Right lobe of liver (tissue), 4 donors: ENCODE results near the gene STAT4.

Source experiments
- POLR2A ChIP-seq: fragments of 450-650 bp; IDR thresholded peaks from one replicate; pipeline ENCODE4 v1.6.1; 2017; ENCODE audit warnings: antibody characterized with exemption, mild to moderate bottlenecking
- TF ChIP-seq, protein P1 (sequence below), 4 donors: fragments of 200-600 bp in 3 of 4; fragments of 450-650 bp in 1 of 4; IDR thresholded peaks; one replicate each; pipeline versions ENCODE4 v1.5.1 to v1.8.0; 2016 to 2022; ENCODE audit warnings: antibody characterized with exemption in 4 of 4, mild to moderate bottlenecking in 2 of 4
- donor health status: DM: no; HTN: no; CAD: no.
- donor health status: DM: no; HTN: no; CAD: no.
- donor health status: DM: no; HTN: yes; CAD: no.

DNA sequence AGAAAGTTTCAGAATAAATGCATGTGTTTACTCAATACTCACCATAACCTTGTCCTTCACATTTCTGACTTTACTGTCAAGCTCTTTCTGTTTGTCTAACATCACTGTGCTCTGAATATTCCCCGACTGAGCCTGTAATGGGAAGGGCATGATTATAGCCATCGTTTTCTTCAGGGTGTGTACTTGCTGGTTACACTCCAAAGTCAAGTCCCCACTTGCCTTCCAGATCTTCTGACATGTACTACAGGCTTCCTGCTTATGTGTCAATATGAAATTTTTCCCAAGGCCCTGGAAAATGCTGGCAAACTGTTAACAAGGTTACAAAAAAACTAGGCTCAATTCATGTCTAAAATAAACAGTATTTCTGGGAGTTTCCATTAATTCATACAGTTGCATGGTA, 149.8 kb downstream of the STAT4 start:
- TF ChIP-seq, protein P1, sequence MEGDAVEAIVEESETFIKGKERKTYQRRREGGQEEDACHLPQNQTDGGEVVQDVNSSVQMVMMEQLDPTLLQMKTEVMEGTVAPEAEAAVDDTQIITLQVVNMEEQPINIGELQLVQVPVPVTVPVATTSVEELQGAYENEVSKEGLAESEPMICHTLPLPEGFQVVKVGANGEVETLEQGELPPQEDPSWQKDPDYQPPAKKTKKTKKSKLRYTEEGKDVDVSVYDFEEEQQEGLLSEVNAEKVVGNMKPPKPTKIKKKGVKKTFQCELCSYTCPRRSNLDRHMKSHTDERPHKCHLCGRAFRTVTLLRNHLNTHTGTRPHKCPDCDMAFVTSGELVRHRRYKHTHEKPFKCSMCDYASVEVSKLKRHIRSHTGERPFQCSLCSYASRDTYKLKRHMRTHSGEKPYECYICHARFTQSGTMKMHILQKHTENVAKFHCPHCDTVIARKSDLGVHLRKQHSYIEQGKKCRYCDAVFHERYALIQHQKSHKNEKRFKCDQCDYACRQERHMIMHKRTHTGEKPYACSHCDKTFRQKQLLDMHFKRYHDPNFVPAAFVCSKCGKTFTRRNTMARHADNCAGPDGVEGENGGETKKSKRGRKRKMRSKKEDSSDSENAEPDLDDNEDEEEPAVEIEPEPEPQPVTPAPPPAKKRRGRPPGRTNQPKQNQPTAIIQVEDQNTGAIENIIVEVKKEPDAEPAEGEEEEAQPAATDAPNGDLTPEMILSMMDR (IDR thresholded peaks at IDR 0.05): no peak
- no peak for TF ChIP-seq POLR2A
